HG02852 (cell line): ENCODE measurements around the gene SPATC1L.

Source experiments
- ATAC-seq: cut with Tn5 transposase; IDR thresholded peaks from one replicate; pipeline ENCODE4 v1.9.1; 2021; ENCODE audit warnings: mild to moderate bottlenecking, moderate library complexity; ENCODE audit not compliant: unreplicated experiment

SPATC1L gene

DNA sequence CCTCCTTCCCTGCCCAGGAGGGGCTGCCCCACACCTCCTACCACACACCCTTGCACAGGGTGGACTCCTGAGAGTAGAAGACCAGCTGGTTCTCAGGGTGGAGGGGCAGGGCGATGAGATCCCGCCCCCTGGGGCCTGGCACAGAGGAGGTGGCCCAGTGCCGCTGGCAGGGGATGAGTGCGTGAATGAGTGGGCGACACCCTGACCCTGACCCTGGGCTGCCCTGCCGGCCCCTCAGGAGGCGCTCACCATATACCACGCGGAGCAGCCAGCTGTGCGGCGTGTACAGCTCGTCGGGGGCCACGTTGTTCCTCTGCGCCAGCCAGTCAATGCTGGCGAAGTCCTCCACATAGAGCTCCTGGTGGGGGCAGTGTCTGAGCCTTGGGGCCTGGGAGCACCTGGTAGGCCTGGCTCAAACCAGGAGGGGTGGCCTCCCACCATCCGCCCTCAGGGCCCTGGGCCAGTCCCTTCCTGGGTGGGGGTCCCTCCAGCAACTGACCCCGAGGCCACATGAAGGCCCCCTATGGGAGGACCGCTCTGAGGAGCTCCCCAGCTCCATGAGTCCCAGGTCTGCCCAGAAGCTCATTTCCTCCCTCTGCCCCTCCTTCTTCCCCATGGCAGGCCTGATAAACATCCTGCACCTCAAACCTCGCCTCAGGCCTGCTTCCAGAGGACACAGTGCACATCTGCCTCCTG lies 31.3 kb upstream of the SPATC1L start:
- no peak for ATAC-seq

GRCh38 chr21:46214478-46215340 lies 30.4 kb upstream of the SPATC1L start:
- no peak for ATAC-seq

GRCh38 chr21:46213620-46214286 lies 29.5 kb upstream of the SPATC1L start:
- no peak for ATAC-seq

DNA sequence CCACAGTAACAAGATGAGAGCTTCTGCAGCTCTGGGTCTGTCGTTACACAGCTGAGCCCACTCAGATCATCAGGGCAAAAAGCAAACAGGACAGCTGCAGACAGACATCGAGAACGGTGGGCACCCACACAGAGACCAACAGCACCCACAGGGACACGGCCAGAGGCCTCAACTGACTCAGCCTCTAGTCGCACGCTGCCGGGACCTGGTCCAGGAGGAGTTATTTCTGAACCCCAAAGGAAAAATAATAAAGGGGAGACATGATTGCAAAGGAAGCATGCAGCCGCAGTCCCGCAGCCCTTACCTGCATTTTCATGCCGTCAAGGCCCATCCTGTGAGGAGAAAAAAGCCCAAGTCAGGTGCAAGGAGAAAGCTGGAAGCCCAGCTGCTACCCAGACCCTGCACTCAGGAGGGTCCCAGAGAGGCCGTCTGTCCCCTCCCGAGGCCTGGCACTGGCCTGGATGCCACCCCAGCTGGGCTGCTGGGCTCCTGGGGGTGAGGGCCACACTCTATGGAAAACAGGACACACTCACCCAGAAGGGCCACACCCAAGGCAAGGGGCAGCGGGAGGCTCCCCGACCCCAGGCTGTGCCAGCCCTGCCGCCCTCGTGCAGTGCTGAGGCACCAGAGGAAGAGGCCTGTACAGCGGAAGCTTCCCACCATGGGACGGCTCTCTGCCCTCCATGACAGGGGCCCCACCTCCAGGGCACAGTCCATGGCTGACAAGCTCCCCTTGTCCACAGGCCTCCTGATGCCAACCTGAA lies 28.6 kb upstream of the SPATC1L start:
- no peak for ATAC-seq

GRCh38 chr21:46211786-46212720 lies 27.8 kb upstream of the SPATC1L start:
- ATAC-seq = no peak

DNA sequence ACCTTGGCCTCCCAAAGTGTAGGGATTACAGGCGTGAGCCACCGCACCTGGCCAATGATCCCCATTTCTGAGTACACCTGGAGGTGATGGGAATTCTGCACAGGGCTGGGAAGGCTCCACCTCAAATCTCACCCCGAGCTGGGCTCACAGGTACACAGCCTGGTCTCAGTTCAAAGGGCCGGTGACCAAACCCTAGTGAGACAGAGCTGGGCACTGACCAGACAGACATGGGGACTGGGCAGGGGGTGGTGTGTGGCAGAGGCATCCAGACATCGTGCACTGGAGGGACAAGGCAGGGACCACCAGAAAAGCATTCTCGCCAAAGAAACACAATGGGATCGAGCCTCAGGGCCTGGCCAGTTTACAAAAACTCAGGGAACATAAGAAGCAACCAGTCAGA lies 27.1 kb upstream of the SPATC1L start:
- ATAC-seq = no peak

GRCh38 chr21:46210378-46211136 lies 26.3 kb upstream of the SPATC1L start:
- no peak for ATAC-seq

DNA sequence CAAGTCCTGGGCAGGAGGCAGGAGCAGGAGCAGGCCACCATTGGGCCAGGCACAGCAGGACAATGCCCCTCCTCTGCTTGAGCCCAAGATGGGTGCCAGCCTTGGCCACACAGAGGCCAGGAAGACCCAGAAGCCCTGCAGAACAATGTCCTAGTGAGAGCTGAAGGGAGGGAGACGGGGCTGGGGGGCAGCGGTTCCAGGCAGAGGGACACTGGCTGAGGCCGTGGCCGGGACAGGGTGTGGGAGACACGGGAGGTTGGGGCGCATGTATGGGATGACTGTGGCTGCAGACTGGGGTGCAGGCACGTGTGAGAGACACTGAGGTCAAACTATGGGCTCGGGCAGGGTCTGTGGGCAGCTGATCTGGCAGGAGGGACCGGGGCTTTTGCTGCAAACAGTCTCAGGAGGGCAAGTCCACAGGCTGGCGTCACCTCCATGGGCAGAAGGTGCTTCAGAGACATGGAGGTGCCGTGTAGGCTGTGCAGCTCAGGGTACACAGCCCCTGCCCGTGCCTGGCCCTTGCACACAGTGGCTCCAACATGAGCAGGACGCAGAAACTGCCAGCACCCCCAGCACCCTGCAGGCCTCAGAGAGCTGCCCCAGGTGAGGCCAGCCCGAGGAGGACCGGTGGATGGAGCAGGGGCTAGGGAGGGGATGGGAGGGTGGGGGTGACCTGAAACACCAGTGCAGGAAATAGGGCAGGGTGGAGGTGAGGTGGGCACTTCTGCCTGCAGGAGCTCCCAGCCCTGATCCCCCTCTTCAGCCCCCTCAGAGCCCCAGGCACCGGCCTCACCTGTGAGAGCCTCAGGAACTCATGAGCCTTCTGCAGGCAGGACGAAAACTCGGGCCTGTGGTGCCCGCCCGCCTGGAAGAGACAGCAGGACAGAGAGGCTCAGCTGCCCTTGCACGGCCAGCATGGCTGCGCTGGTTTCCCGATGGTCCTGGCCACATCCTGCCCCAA lies 24.8 kb upstream of the SPATC1L start:
- no peak for ATAC-seq

DNA sequence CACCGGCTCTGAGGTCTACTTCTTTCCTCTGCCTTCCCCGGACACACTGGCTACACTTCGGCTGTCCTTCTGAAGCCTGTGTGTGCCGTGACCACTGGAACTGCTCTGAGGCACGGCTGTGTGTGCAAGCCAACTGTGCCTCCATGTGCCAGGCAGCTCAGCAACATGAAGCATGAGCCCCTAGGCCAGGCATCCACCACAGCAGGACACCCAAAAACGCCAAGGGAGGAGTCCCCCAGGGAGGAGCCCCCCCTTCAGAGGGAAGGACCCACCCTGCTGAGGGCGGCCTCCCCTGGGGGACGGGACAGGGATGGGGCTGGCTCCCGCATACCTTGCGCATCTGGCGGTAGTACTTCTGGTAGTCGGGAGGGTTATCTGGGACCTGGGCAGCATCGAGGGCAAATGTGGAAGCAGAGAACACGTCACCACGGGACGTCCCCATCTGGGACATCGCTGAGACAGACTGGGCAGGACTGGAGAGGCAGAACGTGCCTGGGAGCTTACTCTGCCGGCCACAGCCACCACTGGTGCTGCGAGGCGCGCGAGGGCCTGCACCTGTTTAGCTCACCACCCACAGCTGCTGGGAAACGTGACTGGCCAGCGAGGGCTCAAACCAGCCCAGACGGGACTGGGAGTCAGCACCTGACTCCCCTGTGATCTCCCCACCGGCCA lies 23.8 kb upstream of the SPATC1L start:
- ATAC-seq = no peak

- ATAC-seq = no peak
Measured at GRCh38 chr21:46207006-46207919, 23.0 kb upstream of the SPATC1L start.

GRCh38 chr21:46206163-46207005 lies 22.1 kb upstream of the SPATC1L start:
- ATAC-seq = no peak

DNA sequence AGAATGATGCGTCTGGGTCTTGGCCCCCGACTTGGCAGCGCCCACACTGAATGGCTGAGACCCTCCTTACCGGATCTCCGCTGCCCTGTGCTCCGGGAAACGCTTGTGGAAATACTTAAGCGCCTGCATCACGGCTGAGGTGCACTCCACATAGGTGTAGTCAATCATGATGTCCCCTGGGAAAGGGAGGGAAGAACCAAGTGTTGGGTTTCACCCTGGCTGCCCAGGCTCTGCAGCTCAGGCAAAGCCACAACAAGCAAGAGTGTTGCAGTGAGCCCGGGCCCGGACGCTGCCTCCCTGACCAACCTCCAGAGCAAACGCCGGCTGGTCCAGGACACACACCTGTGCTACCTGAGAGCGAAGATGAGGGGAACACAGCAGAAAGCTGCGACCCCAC lies 21.5 kb upstream of the SPATC1L start:
- ATAC-seq = no peak

GRCh38 chr21:46205166-46205565 lies 20.9 kb upstream of the SPATC1L start:
- ATAC-seq = no peak

- ATAC-seq = no peak
Measured at GRCh38 chr21:46203203-46203600, 18.9 kb upstream of the SPATC1L start.

DNA sequence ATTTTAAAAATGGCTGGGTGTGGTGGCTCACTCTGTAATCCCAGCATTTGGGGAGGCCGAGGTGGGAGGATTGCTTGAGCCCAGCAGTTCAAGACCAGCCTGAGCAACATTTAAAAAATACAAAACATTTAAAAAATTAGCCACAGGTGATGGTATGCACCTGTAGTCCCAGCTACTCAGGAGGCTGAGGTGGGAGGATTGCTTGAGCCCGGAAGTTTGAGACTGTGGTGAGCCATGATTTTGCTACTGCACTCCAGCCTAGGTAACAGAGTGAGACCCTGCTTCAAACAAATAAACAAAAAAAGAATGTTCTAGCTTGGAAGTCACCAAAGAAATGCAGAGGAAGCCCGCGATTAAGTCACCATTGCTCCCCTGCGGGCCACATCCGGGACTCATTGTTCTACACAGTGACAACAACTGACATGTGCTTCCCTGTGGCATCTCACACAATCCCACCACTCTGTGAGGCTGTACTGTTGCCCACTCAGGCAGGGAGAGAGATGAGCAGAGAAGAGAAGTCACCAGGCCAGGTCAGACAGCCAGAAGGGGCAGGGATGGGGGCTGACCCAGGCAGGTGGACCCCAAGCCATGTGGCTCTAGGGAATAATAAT lies 18.4 kb upstream of the SPATC1L start:
- no peak for ATAC-seq
